Inflammatory macrophage treated with lipopolysaccharide for 4 hours (primary cell): Measurements from ENCODE around the gene UGT1A8.

Experiments used
- DNase-seq: peaks from one replicate; pipeline ENCODE4 v3.0.0-alpha.2; 2020

Gene UGT1A8

DNA sequence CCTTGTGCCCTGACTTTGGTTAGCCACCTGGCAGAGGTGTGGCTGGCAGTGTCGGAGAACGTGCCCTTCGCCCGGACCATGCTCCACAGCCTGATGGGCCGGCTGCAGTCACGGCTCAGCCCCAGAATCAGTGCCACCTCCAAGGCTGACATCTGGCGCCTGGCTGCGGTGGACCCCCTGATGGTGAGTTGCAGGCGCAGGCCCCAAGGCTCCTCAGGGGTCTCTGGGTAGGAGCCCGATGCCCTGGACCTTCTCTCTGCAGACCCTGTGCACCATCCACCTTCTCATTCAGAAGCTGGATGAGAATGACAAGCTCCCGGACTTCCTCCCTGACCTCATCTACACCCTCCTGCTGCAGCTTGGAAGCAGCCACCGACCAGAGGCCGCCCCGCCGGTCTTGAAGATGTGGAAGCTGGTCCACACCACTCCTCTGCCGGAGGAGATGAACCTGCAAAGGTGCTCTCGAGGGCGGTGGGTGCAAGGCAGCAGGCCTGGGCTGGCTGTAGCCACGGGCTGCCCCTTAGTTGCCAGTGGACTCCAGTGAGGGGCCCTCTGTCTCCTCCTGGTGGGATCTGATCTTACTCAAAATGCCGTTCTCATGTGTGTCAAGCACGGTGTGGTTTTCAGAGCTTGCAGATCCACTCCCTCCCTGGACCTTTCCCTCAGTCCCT is 204.8 kb downstream of the UGT1A8 start:
- no peak for DNase-seq
